HG02642 (cell line): ENCODE measurements around the gene TMEM273.

Source experiments
- ATAC-seq: cut with Tn5 transposase; IDR thresholded peaks from one replicate; pipeline ENCODE4 v1.9.1; 2021; ENCODE audit warnings: mild to moderate bottlenecking; ENCODE audit not compliant: unreplicated experiment, poor library complexity

Gene TMEM273

DNA sequence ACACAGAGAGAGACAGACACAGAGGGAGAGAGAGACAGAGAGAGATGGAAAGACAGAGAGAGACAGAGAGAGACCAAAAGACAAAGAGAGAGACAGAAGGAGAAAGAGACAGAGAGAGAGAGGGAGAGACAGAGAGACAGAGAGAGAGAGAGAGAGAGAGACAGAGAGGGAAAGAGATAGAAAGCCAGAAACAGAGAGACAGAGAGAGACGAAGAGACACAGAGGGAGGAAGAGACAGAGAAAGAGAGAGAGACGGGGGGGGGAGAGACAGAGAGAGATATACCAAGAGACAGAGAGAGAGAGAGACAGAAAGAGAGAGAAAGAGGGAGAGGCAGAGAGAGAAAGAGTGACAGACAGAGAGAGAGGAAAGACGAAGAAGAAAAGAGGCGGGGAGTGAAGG, 83.1 kb downstream of the TMEM273 start:
- no peak for ATAC-seq
